UCSD-AML1 (cell line): ENCODE data around the gene DERA.
"Not testable (repeated sequence)": the region's sequence is repeated elsewhere in the genome, so short reads cannot be mapped to it uniquely, and the experiment has no call there.

Source experiments
- DNase-seq: peaks from one replicate; lab custom pipeline; 2025; ENCODE audit not compliant: unreplicated experiment; lab: John Stamatoyannopoulos, UW

The DERA gene

DNA sequence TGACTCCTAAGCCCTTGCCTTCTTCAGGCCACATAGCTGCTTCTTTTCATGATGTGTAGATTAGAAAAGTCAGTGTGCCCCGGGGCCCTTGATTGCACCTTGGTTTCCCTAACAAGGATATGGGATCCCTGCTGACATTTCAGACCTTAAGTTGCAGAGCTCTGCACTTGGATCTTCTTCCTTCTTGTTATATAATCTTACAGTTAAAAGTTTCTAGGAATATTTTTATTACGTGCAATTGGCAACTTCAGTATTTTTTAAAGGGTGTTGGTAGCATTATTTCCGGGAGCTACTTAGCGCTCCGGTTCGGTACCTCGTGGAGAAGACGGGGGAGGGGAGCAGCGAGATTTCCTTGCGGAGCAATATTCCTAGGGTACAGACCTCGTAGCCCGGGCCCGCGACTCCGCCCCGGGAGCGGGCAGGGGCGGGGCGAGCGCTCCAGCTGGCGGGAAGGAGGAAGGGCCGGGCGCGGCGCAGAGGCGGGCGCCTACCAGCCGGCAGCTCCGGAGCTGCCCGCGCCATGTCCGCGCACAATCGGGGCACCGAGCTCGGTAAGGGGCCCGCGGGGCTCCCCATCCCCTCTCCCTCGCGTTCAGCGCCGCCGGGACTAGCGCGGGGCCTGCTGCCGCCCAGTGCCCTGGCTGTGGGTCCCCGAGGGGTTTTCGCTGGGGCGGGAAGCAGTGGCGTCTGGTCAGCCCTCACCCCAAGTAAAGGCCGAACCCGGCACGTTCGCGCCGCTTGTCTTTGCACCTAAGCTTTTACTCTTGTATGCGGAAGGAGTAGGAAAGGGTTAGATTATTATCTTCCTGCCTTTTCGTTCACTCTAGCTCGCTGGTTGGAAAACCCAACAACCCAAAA, at the start of gene DERA:
TSS of gene DERA (plus strand) at position 469 of the 858 bp plus-strand sequence. CDS start at position 521, 52 bp downstream.
- DNase-seq: peak; percentile 82

GRCh38 chr12:15861404-15861803, 49.7 kb upstream of the DERA start:
- no peak for DNase-seq

DNA sequence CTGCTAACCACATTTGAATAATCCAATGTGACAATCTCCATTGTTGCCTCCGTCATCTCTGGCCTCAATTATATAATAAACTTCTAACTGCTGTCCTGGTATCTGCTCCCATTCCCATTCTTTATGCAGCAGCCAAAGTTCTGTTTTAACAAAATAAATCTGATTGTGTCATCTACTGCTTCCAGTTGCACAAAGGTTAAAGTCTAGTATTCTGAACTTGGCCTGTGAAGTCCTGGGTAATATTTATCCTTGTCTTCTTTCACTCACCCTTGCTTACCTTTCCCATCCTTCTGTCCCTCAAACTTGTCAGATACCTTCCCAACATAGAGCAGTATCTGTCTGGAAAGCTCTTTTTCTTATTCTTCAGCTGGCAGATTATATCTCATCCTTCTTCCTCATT, 48.3 kb upstream of the DERA start:
- DNase-seq: no peak

DNA sequence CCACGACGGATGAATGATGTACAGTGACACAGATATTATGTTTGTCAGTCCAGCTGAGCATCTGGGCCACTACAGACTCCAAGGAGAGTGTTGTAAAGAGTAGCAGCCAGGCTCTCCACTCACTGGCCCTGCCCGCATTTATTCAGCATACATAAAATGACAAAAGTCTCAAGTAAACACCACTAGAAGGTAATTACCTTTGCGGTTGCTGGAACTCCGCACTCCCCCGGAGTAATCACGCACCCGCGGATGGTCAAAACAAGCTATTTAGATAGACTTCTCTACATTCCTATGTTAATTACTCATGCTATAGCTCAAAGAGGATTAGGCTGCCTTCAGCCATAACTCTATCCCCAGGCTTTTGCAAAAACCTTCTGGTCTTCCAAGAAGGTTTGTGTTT, 47.8 kb upstream of the DERA start:
- no peak for DNase-seq

GRCh38 chr12:15863984-15864383, 47.1 kb upstream of the DERA start:
- DNase-seq: peak; percentile 23

DNA sequence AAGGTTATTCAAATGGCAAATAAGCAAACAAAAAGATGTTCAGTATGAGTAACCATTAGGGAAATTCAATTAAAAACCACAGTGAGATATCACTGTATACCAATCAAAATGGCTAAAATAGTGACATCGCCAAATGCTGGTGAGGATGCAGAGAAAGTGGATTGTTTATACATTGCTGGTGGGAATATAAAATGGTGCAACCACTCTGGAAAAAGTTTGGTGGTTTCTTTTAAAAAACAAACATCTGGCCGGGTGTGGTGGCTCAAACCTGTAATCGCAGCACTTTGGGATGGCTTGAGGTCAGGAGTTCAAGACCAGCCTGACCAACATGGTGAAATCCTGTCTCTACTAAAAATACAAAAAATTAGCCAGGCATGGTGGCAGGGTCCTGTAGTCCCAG, 42.9 kb upstream of the DERA start:
- no peak for DNase-seq

- no peak for DNase-seq
Measured at GRCh38 chr12:15873556-15873955, 37.6 kb upstream of the DERA start.

DNA sequence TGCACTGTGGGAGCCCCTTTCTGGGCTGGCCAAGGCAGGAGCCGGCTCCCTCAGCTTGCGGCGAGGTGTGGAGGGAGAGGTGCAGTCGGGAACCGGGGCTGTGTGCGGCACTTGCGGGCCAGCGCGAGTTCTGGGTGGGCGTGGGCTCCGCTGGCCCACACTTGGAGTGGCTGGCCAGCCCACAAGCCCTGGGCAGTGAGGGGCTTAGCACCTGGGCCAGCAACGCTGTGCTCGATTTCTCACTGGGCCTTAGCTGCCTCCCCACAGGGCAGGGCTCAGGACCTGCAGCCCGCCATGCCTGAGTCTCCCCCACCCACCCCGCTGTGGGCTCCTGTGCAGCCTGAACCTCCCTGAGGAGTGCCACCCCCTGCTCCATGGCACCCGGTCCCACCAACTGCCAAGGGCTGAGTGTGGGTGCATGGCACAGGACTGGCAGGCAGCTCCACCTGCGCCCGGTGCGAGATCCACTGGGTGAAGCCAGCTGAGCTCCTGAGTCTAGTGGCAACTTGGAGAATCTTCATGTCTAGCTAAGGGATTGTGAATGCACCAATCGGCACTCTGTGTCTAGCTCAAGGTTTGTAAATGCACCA, 36.5 kb upstream of the DERA start:
- not testable (repeated sequence) for DNase-seq

DNA sequence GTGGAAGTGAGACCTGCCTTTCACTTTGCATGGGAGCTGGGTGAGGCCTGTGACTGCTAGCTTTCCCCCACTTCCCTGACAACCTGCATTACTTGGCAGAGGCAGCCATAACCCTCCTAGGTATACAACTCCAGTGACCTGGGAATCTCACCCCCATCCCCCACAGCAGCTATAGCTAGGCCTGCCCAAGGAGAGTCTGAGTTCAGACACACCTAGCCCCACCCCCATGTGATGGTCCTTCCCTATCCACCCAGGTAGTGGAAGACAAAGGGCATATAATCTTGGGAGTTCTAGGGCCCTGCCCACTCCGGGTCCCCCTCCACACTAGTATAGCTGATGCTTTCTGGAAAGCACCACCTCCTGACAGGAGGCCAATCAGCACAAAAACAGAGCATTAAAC, 35.3 kb upstream of the DERA start:
- no peak for DNase-seq

- no peak for DNase-seq
Measured at GRCh38 chr12:15879413-15879812, 31.7 kb upstream of the DERA start.

DNA sequence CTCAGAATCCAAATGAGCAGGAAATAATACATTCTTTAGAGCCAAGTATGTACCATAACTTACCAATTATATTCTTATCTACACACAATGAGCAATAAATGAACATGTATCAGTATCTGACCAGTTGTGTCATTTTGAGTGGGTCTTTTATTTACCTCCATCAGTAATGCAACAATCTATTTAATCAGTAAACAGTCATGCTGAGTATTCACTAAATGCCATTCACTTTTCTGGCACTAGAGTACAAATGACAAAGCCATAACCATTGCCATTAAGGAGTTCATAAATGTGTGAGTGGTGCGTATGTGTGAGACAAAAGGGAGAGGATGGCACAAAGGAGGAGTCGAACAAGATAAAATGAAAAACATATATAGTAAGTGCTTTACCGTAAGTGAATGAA, 30.4 kb upstream of the DERA start:
- no peak for DNase-seq

GRCh38 chr12:15882118-15882971, 28.8 kb upstream of the DERA start, which contains the start of gene STRAP:
Gene STRAP, plus strand, starts transcription at chr12:15882387. Its CDS starts 321 bp downstream, at chr12:15882708.
- DNase-seq: peak; percentile 96

GRCh38 chr12:15883536-15883935, 27.6 kb upstream of the DERA start:
- DNase-seq: no peak

- DNase-seq: no peak
Measured at GRCh38 chr12:15886372-15887042, 24.6 kb upstream of the DERA start.

DNA sequence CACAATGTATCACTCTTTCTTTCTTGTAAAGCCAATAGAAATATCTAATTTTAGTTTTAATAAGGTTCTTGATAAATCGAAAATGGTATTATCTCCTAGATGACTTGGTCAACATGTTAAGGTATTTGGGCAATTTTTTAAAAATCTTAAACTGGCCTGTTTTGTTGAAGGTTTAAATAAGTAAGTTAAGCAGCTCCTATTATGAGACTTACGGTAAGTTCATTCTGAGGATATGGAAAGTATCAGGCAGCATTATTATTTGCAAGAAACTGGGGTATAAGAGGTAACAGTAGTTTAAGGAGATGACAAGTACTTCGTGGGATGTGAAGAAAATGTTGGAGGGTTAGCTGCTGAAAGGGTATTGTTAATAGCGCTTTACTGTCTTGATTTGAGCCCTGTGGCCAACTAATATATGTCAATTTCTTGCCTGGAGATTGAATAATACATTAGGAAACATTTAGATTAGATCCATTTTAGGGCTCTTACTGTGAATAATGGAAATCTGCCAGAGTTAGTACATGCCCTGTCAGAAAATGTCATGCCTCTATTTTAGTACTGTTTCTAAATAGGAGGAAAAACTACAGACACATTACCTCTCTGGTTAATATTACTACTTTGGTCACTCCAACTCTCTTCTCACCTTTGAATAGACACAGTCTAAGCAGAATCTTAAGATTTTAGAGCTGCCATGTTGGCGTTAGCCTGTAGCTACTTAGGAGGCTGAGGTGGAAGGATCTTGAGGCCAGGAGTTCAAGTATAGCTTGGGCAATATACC, 23.9 kb upstream of the DERA start:
- DNase-seq: no peak

DNA sequence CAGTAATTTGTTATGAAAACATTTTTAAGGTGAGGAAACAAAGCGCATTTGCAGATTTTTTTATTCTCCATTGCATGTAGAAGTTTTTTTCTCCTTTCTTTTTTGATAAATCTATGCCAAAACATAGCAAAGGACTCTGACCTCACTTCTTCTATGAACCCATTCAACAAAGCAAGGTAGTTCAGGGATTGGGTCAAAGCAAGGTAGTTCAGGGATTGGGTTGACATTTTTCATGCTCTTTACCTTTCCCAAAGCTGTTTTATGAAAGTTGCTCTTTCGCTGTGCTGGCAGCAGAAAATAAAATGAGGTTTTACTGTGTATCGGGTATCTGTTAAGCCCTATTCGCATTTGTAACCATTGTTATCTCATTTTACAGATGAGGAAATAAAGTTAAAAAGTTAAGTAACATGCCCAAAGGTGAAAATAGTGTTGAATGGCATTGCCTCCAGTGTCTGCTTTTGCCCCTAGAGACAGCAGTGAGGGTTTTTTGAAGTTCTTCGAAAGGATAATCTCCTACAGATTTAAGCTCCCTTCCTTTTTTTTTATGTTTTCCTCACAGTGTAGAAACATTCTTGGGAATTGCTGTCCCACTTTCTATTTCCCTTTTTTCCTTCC, 18.4 kb upstream of the DERA start:
- DNase-seq: no peak

GRCh38 chr12:15893260-15893659, 17.9 kb upstream of the DERA start:
- DNase-seq: no peak

DNA sequence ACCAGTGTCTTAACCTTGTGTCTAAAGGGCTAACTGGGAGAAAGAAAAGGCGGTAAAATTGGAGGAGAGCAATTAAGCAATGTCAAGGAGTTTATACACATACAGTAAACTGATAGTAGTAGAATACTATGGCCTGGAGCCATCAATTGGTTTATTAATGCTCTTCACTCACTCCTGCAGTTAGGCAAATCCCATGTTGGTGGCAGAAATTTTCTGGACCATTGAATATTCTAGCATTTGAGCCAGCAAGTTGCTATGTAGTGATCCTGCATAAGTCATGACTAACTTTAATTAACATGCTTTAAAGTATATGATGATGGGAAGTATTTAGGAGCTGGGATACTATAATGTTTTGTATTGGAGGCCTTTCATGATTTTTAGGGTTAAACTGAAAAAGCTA, 14.3 kb upstream of the DERA start:
- DNase-seq: no peak

DNA sequence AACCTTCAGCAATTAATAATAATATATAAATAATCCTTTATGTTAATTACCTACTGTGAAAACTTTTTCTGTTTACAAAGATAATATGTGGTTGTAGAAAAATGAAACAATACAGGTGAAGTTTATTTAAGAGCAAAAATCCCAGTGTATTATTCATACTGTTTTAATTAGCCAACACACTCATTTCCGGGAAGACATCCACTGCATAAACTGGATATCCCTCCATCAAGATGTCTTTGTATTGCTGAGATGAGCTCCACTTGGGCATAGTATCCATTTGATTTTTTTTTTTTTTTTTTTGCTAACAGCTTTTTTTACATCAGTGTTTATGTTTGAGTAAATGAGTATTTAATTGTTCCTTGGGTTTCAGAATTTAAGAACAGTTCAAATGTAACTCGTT, 13.7 kb upstream of the DERA start:
- no peak for DNase-seq
